GM18873 (cell line): Measurements from ENCODE around the gene TXNRD1.
A peak's percentile ranks its signal among the peaks of the same experiment; 100 is the strongest.
"Not testable (repeated sequence)": the region's sequence is repeated elsewhere in the genome, so short reads cannot be mapped to it uniquely, and the experiment has no call there.

Source experiments
- ATAC-seq: cut with Tn5 transposase; IDR thresholded peaks from one replicate; pipeline ENCODE4 v1.9.1; 2021; ENCODE audit warnings: mild to moderate bottlenecking, moderate library complexity, moderate number of reproducible peaks; ENCODE audit not compliant: unreplicated experiment, low FRiP score

TXNRD1 gene

GRCh38 chr12:104276273-104277131, 60.9 kb downstream of the TXNRD1 start:
- peak; percentile 55 for ATAC-seq

GRCh38 chr12:104279164-104279563, 63.6 kb downstream of the TXNRD1 start:
- no peak for ATAC-seq

- ATAC-seq = no peak
Observed at GRCh38 chr12:104280111-104280510, 64.5 kb downstream of the TXNRD1 start.

GRCh38 chr12:104280717-104281458, 65.3 kb downstream of the TXNRD1 start:
- no peak for ATAC-seq

GRCh38 chr12:104281636-104282035, 66.1 kb downstream of the TXNRD1 start:
- ATAC-seq = no peak

- ATAC-seq = no peak
Observed at GRCh38 chr12:104282109-104282508, 66.5 kb downstream of the TXNRD1 start.

GRCh38 chr12:104285740-104286515, 70.3 kb downstream of the TXNRD1 start:
- no peak for ATAC-seq

GRCh38 chr12:104286516-104287482, 71.2 kb downstream of the TXNRD1 start:
- peak; percentile 90 for ATAC-seq

GRCh38 chr12:104288635-104289274, 73.2 kb downstream of the TXNRD1 start:
- ATAC-seq = peak; percentile 43

GRCh38 chr12:104290320-104290719, 74.7 kb downstream of the TXNRD1 start:
- ATAC-seq = no peak

GRCh38 chr12:104290855-104291254, 75.3 kb downstream of the TXNRD1 start:
- no peak for ATAC-seq

- ATAC-seq = no peak
Observed at GRCh38 chr12:104291867-104292524, 76.4 kb downstream of the TXNRD1 start.

GRCh38 chr12:104292872-104293794, 77.6 kb downstream of the TXNRD1 start:
- ATAC-seq = no peak

GRCh38 chr12:104294158-104294859, 78.7 kb downstream of the TXNRD1 start:
- not testable (repeated sequence) for ATAC-seq

- no peak for ATAC-seq
Observed at GRCh38 chr12:104294927-104295668, 79.5 kb downstream of the TXNRD1 start.

- no peak for ATAC-seq
Observed at GRCh38 chr12:104295954-104296353, 80.4 kb downstream of the TXNRD1 start.
